GM19035 (cell line): ENCODE measurements around the gene GATA3.
"Not testable (repeated sequence)": the region's sequence is repeated elsewhere in the genome, so short reads cannot be mapped to it uniquely, and the experiment has no call there.

Experiments used
- ATAC-seq: cut with Tn5 transposase; IDR thresholded peaks from one replicate; pipeline ENCODE4 v1.9.1; 2021; ENCODE audit not compliant: unreplicated experiment

The GATA3 gene

DNA sequence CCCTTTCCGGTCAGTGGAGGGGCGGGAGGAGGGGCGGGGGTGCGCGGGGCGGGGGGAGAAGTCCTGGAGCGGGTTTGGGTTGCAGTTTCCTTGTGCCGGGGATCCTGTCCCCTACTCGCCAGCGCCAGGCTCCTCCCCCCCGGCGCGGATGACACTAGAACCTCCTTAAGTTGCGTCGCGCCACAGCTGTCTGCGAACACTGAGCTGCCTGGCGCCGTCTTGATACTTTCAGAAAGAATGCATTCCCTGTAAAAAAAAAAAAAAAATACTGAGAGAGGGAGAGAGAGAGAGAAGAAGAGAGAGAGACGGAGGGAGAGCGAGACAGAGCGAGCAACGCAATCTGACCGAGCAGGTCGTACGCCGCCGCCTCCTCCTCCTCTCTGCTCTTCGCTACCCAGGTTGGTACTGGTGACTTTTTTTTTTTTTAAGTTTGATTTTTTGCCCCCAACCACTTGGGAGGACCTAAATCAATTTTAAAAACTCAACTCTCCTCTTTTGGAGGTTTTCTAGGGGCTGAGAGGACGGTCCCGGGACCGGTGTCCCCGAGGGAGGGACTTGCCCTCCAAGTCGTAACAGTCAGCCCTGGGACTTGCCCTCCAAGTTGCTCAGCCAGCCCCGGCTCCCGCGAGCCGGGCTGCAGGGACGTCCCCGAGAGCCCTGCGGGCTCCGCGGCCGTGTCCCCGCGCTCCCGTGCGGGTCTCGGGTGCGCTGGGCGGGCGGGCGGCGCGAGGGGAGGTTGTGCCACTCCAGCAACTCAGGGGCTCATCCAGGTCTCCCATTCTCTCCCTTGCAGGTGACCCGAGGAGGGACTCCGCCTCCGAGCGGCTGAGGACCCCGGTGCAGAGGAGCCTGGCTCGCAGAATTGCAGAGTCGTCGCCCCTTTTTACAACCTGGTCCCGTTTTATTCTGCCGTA is at the start of gene GATA3:
Gene GATA3, plus strand, starts transcription at position 195 of the 914 bp plus-strand sequence. CDS start 968 bp downstream, outside the sequence.
- peak; percentile 39 for ATAC-seq

GRCh38 chr10:8006274-8006999 is 48.1 kb upstream of the GATA3 start:
- ATAC-seq = no peak

DNA sequence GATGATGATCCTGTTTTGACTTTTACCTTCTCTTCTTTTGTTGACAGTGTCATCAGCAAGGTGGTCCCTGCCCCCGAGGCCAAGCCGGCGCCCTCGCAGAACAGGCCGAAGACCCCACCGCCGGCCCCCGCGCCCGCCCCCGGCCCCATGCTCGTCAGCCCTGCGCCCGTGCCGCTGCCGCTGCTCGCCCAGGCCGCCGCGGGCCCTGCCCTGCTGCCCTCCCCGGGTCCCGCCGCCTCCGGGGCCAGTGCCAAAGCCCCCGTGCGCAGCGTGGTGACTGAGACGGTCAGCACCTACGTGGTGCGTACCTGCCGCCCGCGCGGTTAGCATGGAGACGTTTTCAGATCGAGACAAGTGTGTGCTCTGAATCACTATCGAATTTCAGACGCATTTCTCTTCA is 45.5 kb upstream of the GATA3 start:
- ATAC-seq = no peak

- no peak for ATAC-seq
These were observed 41.5 kb upstream of the GATA3 start for GRCh38 chr10:8013006-8013405.

DNA sequence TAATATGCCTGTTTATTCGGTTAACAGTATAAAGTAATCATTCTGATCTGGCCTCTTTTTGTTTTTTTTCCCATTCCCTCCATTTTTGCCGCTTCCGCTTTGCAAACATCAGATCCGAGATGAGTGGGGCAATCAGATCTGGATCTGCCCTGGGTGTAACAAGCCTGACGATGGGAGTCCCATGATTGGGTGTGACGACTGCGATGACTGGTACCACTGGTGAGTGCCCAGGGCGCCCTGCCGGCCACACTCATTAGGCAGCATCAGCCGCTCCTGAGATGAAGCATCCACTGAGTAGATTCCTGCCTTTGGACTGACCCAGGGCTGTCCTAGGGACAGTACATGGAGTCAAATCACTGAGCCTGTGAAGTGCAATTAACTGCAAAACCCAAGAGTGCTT is 40.9 kb upstream of the GATA3 start:
- ATAC-seq = no peak

DNA sequence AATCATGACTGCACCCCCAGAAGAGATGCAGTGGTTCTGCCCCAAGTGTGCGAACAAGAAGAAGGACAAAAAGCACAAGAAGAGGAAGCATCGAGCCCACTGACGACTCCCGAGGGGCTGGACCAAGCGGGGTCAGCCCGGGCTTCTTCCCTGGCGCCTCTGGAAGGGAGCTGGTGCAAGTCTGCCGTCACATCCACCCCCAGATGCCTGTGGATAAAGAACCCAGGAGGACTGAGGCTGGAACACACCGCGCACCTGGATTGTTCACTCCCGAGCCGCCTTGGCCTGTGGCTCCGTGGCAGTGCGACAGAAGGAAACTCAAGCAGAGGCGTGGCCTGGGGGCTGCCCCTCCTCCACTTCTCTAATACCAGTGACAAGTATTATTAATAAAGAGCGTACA is 39.8 kb upstream of the GATA3 start:
- ATAC-seq = no peak

DNA sequence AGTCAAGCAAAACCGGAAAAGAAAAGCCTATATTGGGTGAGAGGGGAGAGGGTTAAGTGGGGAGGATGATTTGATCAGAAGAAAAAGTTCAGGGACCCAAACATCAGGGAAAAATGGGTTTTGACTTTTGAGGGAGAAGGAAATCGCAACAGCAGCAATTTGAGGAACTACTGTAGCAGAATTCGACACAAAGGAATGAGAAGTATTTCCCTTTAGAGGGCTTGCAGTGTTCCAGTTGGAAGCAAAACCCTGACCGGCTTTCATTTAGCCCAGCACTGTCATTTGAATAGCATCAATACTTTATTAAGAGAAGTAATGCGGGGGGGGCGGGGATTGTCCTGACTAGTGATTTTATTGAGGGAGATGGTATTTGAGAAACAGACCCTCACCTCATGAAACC is 37.2 kb upstream of the GATA3 start:
- ATAC-seq = no peak

- no peak for ATAC-seq
These were observed 31.2 kb upstream of the GATA3 start for GRCh38 chr10:8023321-8023720.

GRCh38 chr10:8023851-8024250 is 30.6 kb upstream of the GATA3 start:
- ATAC-seq = no peak

DNA sequence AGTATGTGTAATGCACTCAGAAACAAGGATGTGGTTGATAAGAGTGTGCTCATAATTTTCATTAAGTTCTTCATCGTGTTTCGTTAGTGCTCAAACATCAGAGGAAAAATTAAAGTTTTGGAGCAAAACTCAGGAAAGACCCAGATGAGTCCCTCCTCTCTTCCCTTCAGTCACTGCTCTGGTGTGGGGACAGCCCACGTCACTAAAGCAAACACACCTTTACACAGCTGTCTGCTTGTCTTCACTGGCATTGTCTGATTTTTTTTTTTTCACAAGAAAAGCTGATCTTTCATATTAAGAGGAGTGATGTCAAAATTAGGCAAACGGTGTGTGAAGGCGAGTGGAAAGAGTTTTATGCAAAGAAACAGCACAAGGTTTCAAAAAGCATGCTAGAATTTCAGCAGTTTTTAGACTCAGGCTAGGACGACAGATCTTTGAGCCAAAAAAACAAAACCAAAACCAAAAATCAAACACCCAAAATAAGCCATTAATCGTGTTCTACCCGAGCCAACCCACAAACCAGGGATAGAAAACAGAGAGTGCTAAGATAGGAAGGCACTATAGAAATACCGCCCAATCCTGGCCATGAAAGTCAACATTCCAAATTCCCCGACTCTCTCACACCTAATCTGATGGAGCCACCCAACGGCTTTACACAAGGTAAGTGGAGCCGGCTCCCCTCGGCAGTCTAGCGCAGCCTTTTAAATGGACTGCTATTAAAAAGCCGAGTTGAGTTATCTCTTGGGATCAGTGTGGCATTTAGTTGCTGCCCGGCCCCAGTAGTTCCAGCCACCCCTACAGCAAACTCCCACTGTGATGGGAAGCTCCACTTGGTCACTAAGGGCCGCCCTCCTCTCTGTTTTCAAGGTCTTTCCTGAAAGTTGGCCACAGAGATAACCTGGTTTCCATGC is 27.9 kb upstream of the GATA3 start:
- ATAC-seq = peak; percentile 49

DNA sequence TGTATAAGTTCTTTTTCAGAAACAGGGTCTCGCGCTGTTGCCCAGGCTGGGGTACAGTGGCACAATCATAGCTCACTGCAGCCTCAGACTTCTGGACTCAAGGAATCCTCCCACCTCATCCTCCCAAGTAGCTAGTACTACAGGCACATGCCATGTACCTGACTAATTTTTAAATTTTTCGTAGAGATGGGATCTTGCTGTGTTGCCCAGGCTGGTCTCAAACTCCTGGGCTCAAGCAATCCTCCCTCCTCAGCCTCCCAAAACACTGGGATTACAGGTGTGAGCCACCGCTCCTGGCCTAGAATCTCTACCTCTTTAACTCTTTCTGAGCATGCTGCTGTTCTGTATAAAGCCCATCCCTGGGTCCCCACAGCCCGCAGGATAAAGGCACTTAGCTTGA is 23.3 kb upstream of the GATA3 start:
- ATAC-seq = not testable (repeated sequence)

GRCh38 chr10:8032558-8032957 is 21.9 kb upstream of the GATA3 start:
- no peak for ATAC-seq

- no peak for ATAC-seq
These were observed 20.5 kb upstream of the GATA3 start for GRCh38 chr10:8033812-8034465.

DNA sequence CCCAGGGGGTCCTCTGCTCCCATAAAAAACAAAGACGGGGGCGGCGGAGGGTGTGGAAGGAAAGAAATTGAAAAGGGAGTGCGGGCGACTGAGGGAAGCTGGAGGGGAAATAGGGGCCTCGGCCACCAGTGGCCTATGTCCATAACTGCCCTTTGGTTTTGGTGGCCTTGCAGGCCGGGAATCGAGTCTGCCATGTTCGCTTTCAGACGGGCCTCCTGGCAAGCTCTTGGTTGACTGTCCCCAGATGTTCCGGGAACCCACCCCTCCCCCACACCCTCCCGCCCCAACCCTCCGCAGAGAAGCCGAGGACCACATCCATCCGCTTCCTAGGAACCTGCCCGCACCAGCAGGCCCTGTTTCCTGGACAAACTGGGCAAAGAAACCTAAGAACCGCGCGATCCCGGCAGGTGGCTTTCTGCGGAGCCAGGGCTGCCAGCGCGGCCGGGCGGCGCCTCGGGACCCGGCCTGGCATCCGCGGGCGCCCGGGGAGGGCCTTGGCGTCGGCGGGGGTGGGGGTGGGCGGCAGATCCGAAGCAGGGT is 20.0 kb upstream of the GATA3 start:
- ATAC-seq = no peak

DNA sequence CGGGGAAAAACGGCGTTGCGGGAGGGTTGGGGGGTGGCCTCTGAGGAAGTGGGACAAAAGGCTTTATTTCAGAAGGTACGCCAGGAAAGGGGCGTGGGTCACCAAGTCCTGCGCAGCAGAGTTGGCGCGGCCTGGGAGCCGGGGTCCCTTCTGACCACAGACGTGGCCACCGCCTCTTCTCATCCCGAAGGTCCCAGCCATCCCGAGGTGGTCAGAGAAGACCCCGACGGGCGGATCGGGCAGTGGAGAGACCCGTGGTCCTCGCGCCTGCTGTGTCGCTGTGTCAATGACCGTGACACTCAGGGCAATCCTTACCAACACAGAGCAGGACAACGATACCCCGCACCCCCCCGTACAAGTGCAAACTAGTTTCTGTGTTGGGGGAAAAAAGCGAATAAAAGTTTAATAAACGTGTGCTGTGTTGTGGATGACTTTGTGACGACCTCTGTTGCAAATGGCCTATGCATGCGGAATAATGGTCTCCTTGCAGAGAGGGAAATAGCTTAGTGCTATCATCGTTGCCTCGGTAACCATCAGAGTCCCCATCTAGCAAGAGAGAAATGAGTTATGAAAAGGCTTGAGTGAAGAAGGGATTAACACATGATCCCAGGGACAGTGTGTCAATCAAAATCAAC is 19.4 kb upstream of the GATA3 start:
- ATAC-seq = no peak

DNA sequence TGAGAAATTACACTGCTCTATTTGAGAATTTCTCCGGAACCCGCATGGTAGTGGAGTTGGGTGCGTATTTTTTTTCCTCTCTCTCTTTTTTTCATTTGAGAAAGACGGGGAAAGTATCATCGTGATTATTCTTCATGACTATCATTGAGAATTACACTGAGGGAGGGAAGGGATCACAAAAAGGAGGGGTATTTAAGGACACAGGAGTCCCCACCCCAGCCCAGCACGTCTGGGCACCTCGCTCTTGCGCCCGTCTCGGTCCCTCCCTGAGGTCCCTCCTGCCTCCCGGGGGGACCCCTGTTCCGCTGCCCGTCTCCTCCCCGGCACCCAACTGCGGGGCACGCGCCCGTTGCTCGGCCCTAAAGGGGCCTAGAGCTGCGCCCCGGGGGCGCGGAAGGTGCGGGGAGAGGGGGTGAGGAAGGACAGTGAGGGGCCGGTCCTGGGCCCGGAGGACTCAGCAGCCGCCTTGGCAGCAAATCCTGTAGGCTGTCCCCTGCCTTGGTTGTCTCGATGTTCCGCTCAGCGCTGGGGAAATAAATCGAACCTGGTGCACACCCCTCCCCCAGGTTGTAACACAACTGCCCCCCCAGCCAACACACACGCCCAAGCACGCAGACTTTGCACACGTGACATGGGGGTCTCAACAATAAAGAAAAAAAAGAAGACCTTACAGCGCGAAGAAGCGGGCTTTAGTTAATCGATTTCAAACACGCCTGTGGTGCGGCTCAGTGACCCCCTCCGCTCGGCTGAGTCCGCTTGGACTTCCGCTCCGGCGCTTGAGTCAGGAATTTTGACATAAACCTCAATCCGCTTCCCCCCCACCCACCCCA is 18.6 kb upstream of the GATA3 start:
- no peak for ATAC-seq

GRCh38 chr10:8036506-8037198 is 17.8 kb upstream of the GATA3 start:
- ATAC-seq = no peak

DNA sequence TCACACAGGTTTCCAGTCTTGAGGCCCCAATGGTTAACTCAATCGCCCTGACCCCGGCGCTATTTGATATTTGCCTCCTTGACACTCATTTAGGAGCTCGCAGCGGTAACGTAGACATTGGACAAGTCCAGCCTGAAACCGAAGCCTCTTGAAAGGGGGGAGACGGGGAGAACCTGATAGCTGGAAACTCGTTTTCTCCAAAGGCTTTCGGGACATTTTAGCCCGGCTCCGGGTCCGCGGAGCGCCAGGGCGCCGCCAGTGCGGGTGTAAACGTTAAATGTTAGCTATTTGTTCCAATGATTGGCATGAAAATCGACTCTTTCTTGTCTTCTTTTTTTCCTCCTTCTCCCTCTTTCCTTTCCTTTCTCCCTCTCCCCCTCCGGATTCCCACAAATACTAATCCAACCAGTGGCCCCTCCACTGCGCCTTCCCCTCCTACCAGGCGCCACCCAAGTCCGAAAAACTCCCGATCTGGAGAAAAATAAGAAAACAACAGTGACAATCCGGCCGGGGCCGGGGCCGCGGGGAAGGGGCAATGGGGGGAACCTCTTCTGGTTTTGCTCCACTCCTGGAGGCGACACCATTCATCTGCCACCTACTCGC is 17.2 kb upstream of the GATA3 start:
- ATAC-seq = no peak
